HT-29 (cell line): ENCODE data around the gene DPYD. TPM values are rescaled to one million over a fixed set of nuclear protein-coding genes. Genes with fewer than 3 reads are reported as not detected.

Experiments
- DNase-seq: peaks from one replicate; pipeline ENCODE4 v3.0.0-alpha.2; 2015; ENCODE audit warnings: low spot score
- total RNA-seq: library from RNA; depleted of rRNA; stranded (reverse); fragments of >200 nt; shearing (Covaris generic); gene quantifications from 2 replicates; pipeline ENCODE4 v1.2.3, GENCODE V29; 2014

Gene DPYD
- total RNA-seq, 1 experiment from 2014 or later, result 2.1 TPM

DNA sequence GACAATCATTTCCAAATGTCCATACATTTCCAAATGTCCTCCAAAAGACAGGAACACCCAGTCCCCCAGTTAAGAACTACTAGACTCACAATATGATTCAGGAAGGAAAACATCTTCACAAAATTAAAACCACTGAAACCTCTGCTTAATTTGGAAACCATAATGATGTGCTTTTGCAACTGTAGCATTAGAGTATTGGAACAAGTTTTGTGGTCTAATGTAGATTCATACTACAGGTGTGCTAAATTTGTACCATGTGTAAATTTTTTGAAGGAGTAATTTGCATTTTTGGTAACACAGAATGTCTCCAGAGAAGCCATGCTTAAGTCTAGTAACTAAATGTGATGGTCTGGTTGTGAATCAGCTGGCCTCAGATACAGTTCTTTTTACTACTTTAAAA lies 129.6 kb downstream of the DPYD start:
- no peak for DNase-seq

DNA sequence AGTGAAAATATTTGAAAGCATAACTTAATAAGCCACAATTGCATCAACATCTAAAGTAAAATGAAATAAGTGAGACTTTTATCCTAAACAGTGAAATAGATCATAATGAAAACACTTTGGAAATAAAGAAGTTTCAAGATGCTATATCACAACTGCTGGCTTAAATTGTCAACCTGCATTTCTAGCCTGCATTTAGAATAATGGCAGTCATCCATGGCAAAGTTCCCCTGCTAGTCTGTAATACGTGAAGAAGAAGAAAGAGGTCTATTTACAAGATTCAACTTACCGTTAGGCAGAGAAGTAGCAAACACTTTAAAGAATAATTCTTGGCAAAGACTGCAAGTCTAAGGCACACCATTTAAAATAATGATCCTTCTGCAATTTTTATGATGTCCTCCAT lies 133.6 kb downstream of the DPYD start:
- no peak for DNase-seq

DNA sequence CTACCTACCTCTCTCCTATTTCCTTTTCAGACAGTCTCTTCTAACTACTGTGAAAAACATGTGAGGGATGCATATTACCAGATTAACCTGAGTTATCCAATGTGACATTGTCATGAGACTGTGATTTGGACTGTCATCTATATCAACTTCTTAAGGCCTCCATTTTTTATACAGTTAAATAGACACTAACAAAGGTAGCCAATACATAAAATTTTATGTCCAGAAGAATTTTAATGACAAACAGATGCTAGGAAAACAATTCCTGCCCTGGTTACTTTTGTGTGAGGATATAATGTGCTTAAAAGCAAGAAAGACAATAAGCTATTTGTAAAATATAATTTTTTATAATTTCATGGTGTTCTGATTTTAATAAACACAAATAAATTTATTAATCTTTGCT lies 136.2 kb downstream of the DPYD start:
- DNase-seq, result no peak

DNA sequence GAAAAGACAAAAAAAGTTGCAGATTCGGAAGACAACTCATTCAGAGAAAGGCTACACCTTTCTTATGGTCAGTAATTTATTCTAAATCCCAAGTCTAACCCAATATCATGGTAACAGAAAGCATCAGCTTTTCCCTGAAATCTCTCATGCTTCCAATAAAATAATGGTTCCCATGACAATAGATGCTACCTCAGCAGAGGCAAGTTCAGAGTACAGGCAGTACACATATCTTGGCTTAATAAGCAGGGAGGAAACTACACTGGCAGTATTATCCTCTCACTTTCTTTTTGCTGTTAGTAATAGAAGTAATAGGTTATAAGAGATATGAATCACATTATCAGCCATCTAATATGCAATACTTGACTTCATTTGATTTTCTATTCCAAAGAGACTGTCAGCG lies 137.1 kb downstream of the DPYD start:
- no peak for DNase-seq

DNA sequence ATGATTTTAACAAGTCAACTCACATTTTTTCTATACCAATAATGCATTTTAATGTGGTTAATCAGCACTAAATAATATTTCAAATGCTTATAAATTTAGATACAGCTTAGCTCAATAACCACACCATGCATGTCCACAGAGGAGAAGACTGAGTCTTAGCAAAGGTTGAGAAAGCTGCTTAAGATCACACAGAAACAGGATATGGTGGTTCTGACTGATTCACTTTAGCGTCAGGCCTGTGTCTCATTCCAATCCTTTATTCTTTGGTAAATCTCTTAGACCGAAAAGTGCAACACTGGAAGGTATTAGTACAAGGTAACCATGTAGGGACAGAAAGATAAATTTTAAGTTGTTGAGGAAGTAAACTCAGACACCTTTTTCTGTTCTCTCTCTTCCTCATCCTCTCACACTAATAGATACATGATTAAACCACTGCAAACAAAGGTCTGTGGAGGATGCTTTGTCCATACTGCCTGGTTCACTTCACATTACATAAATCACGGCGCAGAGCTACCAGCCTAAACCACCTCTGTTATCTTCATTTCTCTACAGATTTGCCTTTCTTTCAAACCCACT lies 139.0 kb downstream of the DPYD start:
- no peak for DNase-seq

DNA sequence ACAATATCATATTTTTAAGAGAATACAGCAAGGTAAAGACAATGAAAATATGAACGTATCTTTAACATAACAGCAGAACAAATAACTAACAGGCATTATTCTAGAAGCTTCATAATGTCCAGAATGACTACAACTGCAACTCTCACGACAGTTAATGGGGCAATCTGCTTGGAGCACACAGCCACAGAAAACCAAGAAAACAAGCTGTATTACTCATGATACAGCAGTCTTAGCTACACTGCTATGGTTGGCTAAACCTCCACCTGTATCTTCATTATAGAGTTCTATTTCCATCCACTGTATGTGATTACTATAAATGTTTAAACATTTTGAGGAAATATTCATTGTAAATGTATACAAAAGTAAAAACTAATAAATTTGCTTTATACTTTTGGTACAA lies 139.9 kb downstream of the DPYD start:
- DNase-seq, result no peak

DNA sequence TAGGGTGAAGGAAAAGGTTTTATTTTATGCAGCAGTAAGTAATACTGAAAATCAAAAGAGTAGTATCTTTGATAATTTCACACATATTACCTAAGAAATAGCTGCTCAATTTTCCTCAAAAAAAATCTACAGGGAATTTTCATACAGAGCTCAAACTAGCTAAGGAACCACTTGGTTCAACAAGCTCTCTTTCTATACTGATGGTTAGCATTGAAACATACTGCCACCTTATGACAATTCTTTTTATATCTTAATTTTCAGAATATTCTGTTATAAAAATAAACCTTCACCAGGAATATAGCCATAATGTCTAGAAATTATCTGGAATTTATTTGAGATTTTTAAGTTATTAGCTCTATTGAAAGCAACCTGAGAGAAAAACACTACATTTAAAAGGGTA lies 142.1 kb downstream of the DPYD start:
- DNase-seq, result no peak

DNA sequence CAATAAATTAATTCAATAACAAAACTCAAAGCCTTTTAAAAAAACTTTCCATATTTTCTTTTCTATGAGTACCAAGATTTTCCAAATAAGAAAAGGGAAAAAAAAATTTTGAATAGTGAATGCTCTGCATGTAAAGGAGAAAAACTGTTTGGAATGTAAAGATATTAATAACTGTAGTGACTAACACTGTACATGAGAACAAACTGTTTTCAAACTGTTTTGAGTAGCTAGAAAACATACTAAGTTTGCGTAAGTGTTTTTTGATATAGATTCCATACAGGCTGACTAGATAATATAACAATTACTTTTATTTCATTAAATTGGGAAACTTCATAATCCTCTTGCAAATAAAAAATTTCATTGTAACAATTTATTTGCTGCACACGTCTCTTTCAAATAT lies 150.5 kb downstream of the DPYD start:
- DNase-seq, result no peak

DNA sequence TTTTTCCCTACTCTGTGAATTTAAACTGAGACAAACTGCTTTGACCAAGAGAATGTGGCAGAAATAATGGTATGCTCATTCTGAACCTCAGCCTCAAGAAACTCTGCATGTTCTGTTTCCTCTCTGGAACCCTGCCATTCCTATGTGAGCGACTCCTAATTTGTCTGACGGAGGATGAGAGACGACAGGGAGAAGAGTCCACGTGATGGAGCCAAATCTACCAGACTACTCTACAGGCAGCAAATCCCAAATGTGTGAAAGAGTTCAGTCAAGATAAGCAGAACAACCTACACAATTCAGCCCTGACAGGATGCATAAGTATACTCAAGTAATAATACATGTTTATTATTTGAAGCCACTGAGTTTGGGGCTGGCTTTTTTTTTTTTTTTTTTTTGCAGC lies 153.5 kb downstream of the DPYD start:
- DNase-seq, result no peak

DNA sequence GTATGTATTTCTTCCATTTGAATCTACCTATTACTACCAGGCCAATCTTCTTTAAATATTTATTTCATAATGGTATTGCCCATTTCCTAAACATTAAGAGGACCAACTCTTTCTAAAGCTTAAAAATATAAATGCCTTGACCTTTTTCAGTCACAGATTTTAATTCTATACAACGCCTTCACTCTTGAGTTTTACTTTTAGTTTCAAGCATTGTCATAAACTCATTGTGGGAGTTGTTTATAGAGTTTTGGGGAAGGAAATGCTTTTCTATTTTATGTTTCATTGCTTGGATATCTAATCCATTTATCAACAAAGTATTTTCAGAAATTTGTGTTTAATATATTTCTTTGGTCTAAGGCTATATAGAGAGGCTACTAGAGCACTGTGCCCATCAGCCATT lies 155.8 kb downstream of the DPYD start:
- DNase-seq, result no peak

DNA sequence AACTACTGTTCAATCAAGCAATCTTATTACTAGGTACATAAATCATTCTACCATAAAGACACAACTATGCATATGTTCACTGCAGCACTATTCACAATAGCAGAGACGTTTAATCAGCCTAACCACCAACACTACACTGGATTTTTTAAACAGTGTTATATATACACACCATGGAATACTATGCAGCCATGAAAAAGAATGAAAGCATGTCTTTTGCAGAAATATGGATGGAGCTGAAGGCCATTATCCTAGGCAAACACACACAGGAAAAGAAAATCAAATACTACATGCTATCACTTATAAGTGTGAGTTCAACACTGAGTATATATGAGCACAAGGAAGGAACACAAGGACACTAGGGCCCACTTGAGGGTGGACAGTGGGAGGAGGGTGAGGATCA lies 159.2 kb downstream of the DPYD start:
- no peak for DNase-seq

DNA sequence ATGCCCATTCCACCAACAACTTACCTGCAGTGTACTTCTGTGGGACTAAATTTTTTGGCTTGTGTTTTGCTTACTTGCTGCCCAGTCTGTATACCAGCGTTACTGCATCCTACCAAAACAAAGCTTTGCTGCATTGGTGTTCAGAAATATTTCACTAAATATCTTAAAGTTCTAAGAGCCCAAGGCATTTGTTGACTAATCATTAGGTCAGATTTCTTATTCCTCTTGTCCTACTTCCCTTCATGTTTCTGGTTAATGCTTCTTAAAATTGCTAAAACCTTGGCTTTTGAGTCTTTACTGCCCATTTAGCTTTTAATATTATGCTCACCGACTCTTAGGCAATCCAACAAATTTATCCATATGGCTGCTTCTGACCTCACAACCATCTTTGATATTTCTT lies 161.8 kb downstream of the DPYD start:
- no peak for DNase-seq

DNA sequence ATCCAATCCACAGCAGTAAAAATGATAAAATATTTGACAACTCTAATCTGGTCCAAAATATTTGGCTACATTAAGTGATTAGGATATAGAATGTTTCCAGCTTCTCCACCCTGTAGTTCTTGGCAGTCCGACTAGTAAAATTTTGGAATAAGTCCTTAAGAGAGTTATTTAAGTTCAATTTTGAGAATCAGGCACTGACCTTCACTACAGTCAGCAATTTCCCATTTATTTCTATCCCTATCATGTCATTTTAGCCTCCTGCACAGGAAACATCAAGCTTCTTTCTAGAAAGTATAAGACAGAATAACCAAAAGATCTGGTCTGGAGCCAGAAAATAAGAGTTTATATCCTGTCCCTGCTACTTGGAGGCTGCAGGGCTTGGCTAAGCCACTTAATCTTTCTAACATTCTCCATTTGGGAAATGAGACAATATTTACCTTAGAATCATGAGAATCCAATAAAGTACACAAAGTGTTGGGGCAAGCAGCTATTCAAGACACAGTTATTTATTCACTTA lies 162.2 kb downstream of the DPYD start:
- DNase-seq, result no peak

DNA sequence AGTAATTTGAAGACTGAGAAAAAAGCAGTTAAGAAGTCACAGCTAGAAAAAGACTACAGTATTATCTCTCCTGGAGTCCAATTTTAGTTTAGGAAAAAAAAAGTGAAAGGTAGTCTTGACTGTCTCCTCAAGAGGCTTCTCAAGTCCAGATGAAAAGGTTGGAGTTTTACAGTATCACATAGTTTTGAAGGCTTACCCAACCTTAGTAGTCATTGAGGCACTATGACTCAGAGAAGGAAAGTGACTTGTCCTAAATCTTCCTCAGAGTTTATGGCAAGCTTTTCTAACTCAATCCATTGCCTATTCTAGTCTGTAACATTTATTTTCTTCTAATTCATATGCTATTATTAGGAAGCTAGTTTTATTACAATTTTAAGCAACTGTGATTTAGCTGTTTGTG lies 174.9 kb downstream of the DPYD start:
- no peak for DNase-seq

DNA sequence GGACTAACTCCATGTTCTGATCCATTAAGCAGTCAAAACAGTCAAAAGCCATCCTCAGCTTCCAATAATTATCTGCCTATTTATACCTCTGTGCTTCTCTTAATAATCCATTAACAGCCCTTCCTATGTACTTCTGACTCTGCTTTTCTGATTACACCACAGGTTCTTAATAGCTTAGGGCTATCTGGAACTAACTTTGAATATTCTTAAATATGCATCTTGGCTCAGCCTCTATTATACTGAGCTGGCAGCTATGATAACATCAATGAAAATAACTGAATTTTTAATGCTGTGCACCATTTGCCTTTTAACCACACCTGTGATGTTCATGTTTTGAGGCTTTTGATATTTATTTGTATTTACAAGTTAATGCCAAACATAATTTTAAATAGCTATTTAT lies 175.9 kb downstream of the DPYD start:
- no peak for DNase-seq

DNA sequence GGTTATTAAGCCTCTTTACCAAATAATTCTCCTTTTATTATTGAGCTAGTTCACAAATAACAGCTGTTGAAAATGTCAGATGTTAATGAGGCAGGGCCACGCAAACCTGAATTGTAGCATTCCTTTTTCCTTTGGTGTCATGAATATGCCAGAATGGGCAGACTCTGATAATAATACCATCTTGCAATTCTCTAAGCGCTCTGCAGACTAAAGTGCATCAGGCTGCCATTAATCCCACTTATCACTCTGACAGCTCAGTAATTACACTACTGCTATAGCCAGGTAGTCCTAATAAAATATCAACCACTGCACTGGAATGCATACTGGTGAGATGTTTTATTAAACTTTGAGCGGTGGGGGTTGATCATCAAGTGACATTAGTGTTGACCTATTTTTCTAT lies 177.7 kb downstream of the DPYD start:
- no peak for DNase-seq

DNA sequence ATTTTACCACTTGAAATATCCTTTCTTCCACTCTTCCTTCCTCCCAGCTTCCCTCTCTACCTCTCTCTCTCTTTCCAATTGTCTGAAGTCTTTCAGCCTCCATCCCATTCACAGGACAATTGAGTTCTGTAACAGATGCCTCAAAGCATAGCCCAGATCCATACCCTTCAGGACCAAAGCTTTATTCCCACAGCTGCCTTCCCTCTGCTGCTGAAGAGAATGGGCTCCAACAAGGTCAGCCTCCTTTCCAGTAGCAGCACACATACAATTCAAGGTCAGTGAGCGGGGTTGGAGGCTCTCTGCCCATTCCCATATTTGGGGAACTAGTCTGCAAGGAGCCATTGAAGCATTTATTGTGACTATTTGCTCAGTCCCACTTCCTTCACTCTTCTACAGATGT lies 179.9 kb downstream of the DPYD start:
- no peak for DNase-seq

DNA sequence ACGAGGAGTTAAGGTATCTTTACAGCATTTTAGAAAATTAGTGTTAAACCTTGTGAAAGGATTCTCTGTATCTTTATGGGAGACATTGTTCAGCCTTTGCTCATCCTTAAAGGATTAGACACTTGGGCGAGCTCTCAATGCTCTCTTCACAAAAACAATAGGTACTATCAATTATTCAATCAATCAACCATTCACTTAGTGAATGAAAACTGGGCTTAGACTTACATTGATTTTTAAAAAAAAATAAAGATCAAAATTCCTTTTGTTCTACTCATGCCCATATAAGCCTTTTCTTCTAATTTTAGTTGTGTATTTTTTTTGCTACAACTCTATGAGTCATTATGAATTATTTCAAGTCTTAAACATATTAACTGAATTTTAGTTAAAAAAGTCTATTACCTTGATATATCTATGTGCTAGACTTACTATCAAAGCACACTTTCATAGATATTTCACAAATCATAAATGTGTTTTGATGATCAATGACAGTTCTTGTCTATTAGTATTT lies 181.2 kb downstream of the DPYD start:
- no peak for DNase-seq

DNA sequence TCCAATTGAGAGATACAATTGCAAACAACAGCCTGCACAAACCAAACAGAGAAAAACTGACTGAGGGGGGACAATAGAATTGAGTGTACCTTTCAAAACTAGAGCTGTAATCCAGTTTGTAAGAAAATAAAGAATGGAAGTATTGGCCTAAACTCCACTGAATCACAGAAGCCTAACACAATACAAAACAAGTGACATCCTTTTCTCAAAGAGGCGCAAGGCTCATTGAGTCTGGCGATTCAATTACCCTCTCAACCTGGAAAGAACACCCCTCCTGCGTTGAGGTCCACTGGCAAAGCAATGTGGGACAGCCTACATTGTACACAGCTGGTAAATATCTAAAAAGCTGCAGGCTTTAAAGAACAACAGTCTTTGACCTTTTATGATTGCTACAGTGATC lies 182.6 kb downstream of the DPYD start:
- DNase-seq, result no peak

DNA sequence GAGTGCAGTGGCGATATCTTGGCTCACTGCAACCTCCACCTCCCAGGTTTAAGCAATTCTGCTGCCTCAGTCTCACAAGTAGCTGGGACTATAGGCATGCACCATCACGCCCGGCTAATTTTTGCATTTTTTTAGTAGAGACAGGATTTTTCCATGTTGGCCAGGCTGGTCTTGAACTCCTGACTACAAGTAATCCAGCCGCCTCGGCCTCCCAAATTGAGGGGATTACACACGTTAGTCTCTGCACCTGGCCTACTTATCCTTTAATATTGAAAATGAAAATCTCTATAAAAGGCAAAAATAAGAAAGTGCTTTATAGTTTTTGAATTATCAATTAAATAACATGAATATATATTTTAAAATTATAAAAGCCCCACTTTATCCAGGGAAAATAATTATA lies 190.6 kb downstream of the DPYD start:
- no peak for DNase-seq

DNA sequence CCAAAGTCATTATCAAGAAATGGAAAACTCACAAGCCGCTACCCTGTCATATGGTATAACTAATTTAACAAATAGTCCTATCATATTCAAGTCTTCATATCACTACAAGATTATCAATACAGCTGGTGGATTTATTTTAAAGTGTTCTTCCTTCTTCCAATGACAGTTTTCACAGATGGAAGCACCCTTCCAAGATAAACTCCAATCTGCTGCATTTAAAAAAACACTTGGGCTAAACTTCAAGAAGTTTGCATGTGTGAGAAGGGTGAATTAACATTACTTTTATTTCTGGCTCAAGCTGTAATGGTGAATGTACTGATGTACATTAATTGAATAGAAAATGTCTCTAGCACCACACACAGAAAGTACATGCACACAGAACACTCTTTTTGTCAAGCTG lies 192.4 kb downstream of the DPYD start:
- DNase-seq, result no peak

DNA sequence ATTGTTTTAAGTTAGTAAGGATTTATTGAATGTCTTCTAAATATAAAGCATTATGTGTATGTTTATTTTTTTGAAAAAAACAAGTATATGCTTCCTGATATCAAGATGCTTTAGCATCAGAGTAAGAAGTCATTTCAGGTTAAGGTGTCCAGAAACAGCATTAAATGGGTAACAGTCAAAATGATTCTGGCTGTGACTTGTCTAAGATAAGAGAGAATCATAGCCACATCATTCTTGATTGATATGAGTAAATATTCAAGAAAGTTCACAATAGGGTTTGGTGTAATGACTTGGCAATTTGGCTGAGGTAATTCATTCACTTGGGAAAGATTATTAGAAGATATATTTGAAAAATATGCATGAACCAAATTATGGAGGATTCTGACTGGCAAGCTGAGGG lies 193.8 kb downstream of the DPYD start:
- no peak for DNase-seq

DNA sequence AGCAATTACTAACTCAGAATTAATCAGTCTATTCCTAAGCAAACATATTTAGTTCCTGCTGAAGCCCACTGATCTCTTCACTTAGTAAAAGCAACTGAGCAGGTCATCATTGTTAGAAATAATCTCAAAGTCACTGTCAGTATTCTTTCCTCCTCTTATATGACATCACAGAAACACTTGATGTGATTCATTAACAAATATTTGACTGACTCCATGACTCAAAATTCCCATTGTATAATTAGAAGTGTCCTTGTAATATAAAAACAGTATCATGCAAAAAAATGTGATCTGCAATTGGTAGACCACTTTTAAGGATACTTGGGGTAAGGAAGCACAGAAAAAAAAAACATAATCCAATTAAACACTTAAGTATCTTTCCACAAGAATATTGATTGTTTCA lies 194.4 kb downstream of the DPYD start:
- DNase-seq, result no peak

DNA sequence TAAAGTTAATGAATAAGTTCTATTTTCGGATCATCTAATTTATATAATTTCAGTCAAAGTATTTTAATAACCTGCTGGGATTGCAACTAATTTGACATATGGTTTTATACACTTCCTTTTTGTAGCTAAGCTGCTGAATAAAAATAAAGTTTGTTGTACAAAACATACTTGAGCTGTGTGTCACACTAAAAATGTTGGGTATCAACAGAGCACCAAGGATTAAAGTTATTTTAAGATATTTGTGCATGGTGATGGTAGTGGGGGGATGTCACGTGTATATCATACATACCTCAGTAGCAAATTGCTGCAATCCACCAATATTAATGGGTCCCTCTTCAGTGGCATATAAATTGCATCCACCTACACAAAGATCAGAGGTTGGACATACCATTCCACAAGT lies 199.6 kb downstream of the DPYD start:
- no peak for DNase-seq
